Activated T-helper 1 cell treated with Interleukin-2 at 50 U/mL for 16 hours (primary cell): ENCODE measurements around the gene RHBDD1.

Source experiments
- DNase-seq: peaks from one replicate; pipeline ENCODE4 v3.0.0-alpha.2; 2020; ENCODE audit warnings: low read depth

RHBDD1 gene

DNA sequence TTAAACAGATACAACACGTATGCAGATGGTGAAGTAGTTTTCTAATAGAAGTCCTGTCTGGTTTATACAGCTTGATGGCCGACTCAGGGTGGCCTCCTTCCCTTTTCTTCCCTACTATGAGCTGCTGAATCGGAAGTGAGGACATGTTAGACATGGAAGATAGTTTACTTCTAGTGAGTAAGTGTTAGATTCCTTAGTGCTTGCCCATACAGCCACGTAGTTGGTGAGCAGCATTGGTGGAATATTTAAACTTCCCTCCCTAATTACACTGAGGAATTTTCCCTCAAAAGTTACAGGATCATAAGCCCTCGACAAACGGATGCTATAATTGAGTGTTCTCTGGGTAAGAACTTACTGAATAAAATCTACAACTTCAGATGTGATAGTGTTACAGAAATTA is 52.1 kb downstream of the RHBDD1 start:
- no peak for DNase-seq

DNA sequence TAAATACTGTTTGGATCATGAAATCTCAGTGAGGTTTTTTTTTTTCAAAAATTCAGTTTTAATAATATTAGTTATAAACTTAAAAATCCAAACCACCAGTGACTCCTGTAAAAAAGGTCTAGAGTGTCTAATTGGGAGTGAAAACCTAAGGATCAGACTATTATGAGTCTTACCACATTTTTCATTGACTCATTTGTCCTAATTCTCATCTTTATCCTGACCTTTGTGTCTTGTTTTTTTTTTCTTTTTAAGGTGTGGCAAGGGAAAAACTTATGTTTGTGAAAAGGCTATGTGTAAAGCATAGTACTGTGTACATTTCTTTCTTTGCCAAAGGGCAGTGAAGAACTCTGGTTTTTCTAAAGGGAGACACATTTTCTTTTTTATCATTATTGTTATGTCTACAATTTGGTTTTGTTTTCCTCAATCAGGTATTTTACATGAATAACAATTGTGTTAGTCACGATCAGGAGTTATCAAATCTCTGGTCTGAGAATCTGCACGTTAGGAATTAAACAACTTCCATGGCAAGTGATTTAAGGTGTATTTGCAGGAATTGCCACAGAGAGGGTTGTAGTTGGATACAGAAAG is 52.6 kb downstream of the RHBDD1 start:
- no peak for DNase-seq

DNA sequence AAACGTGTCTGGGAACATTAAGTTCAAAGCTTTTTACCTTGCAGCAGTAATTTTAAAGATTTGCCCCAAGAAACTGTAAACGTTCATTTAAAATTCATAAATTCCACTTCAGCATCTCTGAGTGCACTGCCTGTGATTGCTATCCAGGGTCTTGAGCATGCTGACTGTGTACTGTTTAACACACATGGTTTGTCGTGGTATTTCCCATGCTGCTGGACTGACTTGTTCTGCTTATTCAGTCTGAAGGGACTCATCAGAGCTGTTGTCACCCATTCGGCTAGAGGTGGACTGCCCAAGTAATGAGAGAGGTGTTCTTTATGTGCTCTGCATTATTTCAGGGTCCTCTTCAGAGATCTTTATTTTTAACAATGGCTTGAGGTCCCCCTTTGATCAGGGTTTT is 53.1 kb downstream of the RHBDD1 start:
- DNase-seq = no peak

DNA sequence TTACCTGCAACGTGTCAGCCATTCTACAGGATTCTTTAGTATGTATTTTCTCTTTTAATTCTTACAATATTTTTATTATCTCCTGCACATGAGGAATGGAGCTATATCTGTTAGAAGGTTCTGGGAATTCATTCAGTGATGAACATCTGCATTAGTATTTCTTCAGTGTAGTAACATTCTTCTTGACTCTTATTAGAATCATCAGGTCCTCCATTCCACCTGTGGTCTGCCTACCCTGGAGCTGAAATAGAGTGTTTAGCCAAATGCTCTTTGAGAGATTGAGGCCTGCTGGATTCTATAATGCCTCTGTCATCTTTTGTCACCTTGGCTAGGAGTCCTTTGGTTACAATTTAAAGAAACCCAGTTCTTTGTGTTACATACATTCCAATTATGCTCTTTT is 54.4 kb downstream of the RHBDD1 start:
- DNase-seq = no peak

DNA sequence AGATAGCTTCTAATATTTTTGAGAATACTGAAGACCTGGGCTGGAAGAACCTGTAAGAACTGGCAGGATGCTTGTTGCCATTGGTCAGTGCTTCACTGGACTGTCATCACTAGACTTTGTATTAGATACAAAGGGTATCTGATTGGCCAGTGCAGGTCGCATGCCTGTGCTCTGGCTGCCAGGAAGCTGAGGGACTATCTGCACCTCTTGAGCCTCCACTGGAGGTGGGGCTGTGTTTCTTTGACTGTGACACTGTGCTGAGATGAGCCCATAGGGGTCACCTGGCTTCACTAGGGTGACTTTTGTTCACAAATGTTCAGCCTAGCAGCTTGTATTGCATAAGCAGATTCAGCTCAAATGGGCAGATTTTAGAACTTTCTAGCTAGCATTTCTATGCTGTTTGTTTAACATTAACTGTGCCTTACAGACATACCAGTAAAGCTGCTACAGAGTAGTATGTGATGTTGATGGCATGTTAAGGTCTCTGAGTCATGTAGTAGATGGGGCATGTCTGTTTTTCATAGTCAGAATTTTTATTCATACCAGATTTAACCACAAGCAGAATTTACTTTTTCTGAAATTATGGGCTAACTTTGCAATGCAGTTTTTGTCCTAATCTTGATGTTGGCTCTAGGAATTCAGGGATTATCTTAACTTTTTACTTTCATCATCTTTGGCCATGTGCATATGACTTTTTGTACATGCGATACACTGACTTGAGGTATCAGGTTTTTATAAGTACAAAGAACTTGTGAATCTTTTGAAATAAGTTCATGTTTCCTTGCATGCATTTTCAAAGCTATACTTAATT is 56.1 kb downstream of the RHBDD1 start:
- DNase-seq = no peak

DNA sequence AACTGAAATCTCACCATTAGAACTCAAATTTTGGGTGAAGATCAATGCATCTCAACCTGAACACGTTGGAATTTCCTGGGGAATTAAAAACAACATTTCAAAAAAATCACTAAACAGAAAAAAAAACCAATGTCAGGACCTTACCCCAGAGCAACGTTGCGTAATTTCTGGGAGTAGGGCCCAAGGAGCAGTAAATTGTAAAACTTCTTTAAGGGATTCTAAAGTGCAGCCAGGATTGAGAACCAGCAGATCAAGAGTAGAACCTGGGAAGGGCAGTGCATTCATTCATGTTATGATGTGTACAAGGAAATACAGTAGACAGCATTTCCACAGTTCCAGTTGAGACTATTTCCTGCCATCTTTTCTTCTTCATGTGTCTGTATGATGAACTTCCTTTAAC is 56.9 kb downstream of the RHBDD1 start:
- DNase-seq = no peak

DNA sequence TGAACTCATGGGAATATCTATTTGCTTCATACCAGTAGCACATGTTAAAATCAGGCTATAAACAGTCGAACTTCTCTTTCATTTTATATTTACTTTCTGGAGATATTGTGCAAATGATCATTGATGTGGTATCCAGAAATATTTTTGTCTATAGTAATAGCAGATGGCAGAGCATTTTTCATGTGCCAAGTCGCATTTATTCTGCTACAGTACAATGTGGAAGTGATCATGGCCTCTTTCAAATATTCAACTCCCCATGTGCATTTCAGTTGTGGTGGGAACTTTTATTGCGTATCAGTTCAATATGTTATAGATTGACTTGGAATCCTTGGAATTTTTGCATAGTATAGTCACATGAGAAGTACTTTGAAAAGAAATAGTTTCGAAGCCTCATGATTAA is 57.4 kb downstream of the RHBDD1 start:
- no peak for DNase-seq

DNA sequence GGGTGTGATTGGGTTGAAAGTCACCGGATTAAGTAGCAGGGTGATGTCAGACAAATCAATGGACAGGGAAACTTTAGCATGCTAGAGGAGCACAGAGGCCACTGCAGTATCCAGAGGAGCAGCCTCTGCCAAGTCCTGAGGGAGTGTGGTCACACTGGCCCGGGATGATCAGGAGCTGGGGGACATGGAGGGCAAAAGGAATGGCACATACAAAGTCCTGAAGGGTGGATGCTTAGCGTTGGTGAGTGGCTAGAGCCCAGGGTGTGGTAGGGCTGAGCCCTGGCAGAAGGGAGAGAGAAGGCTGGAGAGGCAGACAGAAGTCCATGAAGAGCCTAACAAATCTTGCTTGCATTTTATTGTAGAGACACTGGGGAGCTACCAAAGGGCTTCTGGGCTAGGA is 58.9 kb downstream of the RHBDD1 start:
- no peak for DNase-seq

DNA sequence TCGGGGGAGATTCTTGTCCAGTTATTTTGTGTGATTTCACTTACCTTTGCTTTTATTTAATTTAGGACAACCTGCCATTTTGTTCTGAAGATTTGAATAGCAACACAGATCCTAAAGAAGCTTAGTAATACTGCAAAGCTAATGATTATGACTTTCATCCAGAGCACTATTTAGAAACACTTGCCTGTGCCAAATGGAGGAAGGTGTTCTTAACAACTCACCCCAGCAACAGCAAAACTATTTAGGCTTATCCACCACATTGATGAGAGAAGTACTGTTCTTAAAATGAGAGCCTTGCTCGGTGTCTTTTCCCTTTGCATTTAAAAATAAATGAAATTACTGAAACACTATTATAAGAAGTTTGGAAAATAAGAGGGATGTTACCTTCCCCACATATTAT is 59.7 kb downstream of the RHBDD1 start:
- DNase-seq = no peak

DNA sequence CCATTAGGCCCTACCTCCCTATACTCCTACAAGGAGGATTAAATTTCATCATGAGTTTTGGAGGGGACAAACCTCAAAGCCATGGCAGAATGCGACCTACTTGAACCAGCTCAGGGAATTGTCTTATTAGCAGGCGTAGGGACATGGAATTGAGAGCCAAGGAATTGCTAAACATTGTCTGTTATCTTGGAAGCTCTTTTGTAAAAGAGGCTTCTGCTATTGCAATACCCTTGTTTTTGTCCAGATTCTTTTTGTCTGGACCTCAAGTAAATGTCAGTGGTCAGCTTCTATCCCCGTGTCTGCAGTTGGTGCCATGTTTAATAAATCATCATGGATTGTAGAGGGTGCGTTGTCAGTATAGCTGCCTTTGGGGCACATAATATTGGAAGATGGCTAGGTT is 62.3 kb downstream of the RHBDD1 start:
- no peak for DNase-seq

DNA sequence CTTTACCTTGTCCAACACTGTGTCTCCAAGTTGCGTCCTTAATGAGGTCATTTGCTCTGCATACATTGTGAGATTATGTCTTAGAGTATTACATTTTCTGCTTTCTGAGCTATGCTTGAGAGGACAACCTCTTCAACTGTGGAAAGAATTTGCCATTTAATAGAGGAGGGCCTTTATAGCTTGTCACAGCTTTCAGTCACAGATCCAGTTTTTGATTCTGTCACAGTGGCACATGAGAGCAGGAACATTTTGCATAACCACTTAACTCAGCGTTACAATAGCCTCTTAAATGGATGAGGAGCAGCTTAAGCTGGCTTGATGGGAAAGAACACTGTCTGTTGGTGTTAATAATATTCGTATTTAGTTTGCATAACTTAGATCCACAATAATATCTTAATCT is 63.0 kb downstream of the RHBDD1 start:
- DNase-seq = no peak

DNA sequence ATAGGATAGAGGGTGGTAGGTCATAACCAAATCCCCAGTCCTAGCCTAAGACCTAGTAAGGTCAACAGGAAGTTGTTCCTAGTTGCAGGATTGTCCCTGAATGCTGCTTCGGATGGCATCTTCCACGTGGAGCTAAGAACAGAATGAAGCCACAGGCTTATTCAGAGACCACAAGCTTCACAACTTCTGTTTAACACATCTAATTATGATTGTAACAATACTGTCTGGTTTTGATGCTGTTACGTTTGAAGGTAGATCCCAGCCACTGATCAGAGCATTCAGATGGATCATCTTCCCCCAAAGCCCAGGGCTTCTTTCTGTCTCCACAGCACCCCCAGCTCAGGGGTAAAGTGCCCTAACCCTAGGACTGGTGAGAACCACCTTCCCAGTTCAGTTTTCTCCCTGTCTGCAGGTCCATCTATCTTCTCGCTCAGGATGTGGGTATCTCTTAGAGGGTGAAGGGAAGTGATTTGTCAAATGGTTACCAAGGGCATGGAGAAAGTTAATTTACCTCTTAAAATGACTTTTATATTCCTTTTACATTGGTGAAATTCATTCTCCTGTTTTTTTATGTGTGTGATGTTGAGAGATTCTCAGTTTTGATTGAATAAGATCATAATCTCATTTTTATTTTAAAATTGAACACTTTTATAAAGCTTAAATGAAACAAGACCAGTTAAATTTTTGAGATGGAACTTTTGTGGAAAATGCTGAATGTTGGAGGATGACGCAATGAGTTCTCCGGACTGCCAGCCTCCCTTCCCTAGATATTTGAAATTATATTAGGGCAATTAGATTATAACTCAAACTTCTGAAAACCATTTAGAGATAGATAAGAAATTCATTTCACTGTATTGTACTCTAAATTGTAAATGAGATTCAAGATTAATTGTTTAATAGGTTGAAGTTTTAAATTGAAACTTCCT is 66.5 kb downstream of the RHBDD1 start:
- no peak for DNase-seq

DNA sequence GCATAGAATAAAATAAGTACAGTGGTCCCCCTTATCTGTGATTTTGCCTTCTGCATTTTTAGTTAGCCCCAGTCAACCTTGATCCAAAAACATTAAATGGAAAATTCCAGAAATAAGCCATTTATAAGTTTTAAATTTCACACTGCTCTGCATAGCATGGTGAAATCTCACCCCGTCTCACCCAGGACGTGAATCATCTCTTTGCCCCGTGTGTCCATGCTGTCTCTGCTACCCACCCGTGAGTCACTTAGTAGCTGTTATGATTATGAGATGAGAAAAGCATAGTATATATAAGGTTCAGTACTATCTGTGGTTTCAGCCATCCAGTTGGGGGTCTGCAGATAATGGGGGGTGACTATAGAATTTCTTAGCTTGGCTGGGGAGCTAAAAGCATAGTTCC is 67.3 kb downstream of the RHBDD1 start:
- DNase-seq = no peak

DNA sequence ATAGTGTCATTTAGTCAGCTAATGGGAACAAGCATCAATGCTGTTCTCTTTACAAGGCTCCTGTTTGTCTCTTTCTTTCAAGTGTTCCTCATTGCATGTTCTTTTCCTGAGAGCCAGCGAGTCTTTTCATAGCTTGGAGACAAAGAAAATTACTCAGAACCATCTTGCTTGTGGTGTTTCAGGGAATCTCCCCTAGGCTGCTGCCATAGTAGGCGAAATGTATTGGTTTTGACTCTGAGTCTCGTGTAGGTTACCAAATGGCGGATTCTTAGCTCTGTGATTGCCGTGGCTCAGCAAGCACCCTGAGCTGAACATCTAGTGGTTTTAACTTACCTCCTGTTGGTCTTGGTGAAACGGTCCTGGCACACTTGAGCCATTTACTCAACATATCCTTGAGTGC is 68.7 kb downstream of the RHBDD1 start:
- DNase-seq = no peak

DNA sequence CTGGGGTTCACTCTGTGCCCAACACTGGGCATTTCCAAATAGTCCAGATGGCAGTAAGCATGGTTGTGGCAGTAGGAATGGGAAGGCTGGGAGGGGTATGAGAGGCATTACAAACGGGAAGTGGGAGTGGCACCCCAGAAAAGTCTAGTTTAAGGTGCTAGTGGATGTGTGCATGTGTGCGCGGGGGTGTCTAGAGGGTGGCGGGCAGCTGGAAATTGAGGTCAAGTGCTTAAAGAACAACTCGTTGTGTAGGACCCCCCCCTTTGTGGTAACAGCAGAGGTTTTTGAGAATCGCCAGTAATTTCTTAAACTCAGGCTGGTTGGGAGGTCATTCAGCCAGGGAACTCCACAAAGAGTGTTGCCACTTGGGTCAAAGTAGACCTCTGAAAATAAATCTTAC is 69.9 kb downstream of the RHBDD1 start:
- DNase-seq = no peak

DNA sequence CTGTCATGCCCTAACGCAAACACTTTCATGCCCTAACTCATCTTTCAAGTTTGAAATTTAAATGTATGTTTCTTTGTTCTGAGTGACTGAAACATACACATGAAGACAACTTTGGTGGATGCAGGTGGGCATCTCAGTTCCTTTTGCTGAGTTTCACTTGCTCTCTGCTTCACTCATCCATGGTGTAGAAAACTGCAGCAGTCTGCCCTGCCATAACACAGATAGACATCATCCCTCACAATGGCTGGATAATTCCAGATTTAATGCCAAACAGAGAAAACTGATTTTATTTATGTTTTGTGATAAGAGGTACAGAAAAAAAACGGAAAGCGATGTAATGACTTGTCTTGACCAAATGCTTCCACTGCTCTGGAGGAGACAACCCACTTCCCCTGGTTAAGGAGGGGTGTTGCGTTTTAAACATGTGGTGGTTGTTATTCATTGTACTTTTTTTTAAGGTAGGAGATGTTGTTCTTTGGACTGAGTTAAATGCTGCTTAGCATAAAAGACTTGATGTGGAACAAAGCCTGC is 70.4 kb downstream of the RHBDD1 start:
- DNase-seq = no peak

DNA sequence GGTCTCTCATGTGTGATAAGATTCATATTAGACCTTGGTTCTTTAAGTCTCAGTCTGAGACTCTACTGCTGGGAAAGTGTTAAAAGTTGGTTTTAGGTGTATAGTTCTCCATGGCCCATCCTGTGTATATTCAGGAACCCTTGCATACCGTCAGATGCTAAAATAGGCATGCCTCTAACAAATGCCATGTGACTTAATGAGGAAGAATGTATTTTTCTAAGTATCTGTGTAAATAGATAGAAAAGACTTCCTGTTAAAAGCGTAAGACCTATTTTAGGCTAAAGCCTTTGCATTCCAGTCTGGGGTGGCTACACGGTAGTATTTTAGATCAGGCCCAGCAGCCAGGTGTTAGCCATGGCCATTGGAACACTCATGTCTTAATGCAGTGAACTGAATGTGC is 73.3 kb downstream of the RHBDD1 start:
- DNase-seq = no peak

DNA sequence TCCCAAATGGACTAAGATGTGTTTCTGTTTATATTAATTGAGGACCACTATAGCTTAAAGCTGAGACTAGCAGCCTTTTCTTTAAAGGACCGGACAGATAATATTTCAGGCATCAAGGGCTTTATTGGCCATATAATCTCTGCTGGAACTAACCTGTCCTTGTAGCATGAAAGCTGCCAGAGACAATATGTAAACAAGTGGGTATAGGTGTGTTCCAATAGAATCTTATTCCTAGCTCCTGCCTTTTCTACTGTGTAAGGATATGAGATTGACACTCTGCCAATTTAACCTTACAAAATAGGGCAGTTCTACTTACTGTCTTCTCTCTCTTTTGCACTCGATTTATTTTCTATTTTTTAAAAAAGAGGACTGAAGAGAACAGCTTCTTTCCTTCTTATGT is 74.0 kb downstream of the RHBDD1 start:
- no peak for DNase-seq

DNA sequence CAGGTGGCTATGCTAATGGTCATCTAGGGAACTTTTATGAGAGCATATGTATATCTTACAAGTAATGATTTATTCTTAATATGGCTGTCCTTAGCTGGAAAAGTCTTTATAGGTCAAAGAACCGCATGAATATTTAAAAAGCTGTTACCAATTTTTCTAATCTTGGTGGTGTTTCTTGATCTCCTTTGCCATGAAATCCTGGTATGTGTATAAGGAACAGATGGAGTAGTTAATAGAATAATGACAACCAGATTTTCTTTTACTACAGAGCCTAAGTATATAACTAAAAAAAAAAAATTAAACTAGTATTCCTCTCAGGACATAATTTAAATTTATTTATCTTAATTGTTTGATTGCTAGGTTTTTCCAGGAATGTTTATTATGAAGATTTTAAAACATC is 74.5 kb downstream of the RHBDD1 start:
- no peak for DNase-seq

DNA sequence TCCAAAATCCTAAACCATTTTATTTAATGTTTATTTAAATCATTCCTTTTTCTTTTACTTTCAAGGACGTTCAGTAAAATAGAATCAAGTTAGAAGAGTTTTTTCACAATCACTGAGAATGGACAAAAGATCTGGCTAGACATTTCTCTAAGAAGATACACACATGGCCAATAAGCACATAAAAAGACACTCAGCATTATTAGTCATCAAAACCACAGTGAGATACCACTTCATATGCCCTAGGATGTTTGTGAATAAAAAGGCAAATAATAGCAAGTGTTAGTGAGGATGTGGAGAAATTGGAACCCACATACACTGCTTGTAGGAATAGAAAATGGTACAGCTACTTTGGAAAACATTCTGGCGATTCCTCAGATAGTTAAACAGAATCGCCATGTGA is 76.1 kb downstream of the RHBDD1 start:
- no peak for DNase-seq

DNA sequence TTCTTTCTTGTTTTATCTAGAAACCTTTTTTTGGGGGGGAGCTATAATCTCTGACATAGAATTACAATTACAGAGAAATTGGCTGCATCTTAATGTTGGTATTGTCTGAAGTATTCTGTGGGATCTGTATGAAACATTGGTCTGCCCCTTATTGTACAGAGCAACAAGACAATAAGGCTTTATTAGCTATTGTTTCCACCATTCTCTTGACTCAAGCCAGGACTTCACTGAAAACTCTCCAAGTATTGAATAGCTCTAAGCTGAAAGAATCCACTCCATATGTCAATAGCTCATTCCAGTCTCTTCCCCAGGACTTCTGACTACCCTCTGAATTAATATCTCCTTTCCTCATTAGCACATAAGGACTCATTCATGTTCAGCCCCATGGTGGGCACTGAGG is 77.8 kb downstream of the RHBDD1 start:
- no peak for DNase-seq

DNA sequence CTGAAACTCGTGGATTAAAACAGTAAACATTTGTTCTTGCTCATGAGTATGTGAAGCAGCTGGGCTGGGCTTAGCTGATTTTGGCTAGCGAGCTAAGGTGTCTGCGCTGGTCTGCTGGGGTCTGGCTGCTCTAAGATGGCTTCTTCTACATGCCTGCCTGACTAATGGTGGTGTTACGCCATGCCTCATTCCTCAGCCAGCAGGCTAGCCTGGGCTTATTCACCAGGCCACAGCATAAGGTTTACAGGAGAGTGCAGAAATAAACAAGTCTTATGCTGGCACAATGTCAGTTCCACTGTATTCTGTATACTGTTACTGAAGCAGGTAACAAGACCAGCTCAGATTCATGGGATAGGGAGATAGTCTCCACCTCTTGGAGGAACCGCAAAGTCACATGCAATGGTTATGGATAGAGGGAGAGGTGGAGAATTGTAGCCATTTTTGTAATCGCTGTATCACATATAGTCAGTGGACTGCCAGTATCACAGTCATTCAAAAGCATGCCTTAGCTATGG is 80.0 kb downstream of the RHBDD1 start:
- no peak for DNase-seq

DNA sequence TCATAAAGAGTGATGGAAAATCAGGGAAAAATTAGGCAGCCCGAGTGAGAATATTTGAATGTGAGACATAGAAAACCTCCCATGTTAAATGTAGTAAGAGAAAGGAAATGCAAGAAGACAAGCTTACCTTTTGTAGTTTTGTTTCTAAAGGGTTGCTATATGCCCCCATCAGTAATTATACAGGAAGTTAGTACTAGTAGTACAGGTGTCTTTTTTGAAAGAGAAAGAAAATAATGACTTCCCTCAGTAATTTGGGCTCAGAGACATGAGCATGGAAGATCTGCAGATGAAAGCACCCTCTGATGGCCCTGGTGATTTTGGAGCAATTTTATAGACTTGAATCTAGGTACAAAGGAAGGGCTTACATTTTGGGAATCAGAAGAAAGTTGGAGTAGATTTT is 80.8 kb downstream of the RHBDD1 start:
- no peak for DNase-seq
